ENCODE data around the gene DAND5. TPM values are rescaled to one million over a fixed set of nuclear protein-coding genes. Genes with fewer than 3 reads are reported as not detected.

The DAND5 gene
- total and polyA plus RNA-seq, 2 of the 13 experiments (the other 11 are each of a cell fraction or from before 2014, with no cell fraction given) = 0.04 TPM; not detected in 1

DNA sequence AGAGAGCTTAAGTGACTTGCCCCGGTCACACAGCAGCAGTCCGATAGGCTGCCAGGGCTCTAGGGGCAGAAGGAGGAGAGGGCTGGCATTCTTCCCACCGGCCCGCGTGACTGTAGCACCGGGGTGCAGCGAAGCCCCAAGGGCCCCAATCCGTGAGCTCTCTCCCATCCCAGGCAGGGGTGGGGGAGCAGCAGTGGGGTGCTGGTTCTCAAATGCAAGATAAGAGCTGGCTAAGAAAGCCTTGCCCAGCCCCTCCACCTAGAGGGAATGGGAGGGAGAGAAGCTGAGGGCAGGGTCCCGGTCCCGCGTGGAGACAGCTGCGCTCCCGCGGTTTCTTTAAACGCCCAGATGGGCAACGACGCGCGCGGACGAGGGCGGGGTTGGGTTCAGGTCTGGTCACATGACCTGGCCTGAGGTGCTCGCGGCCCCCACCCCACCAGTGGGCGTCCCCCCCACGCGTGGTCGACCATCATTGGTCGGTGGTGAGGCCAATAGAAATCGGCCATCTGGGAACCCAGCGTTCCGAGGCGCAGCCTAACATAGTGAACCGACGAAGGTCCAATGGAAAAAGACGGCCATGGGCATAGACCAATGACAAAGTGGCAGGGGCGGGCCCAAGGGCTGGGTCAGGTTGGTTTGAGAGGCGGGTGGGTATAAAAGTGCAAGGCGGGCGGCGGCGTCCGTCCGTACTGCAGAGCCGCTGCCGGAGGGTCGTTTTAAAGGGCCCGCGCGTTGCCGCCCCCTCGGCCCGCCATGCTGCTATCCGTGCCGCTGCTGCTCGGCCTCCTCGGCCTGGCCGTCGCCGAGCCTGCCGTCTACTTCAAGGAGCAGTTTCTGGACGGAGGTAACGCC lies 31.2 kb upstream of the DAND5 start, which contains the start of gene CALR (continued):
- TF ChIP-seq CHD2 (IDR thresholded peaks at IDR 0.05; ENCODE audit: low read depth, low read length) = 0 out of 2 replicates have a peak, but pooled peaks have one; percentile 33
- peak; percentile 86; the same call in 1 of the 2 replicates for TF ChIP-seq ZNF180 (CRISPR knock-in tag; IDR thresholded peaks at IDR 0.05; ENCODE audit: borderline replicate concordance, low read depth)
- peak; percentile 76; the same call in 1 of the 2 replicates for TF ChIP-seq POLR2AphosphoS2 (IDR thresholded peaks at IDR 0.05; ENCODE audit: low read depth, low read length)
- TF ChIP-seq, protein P1, sequence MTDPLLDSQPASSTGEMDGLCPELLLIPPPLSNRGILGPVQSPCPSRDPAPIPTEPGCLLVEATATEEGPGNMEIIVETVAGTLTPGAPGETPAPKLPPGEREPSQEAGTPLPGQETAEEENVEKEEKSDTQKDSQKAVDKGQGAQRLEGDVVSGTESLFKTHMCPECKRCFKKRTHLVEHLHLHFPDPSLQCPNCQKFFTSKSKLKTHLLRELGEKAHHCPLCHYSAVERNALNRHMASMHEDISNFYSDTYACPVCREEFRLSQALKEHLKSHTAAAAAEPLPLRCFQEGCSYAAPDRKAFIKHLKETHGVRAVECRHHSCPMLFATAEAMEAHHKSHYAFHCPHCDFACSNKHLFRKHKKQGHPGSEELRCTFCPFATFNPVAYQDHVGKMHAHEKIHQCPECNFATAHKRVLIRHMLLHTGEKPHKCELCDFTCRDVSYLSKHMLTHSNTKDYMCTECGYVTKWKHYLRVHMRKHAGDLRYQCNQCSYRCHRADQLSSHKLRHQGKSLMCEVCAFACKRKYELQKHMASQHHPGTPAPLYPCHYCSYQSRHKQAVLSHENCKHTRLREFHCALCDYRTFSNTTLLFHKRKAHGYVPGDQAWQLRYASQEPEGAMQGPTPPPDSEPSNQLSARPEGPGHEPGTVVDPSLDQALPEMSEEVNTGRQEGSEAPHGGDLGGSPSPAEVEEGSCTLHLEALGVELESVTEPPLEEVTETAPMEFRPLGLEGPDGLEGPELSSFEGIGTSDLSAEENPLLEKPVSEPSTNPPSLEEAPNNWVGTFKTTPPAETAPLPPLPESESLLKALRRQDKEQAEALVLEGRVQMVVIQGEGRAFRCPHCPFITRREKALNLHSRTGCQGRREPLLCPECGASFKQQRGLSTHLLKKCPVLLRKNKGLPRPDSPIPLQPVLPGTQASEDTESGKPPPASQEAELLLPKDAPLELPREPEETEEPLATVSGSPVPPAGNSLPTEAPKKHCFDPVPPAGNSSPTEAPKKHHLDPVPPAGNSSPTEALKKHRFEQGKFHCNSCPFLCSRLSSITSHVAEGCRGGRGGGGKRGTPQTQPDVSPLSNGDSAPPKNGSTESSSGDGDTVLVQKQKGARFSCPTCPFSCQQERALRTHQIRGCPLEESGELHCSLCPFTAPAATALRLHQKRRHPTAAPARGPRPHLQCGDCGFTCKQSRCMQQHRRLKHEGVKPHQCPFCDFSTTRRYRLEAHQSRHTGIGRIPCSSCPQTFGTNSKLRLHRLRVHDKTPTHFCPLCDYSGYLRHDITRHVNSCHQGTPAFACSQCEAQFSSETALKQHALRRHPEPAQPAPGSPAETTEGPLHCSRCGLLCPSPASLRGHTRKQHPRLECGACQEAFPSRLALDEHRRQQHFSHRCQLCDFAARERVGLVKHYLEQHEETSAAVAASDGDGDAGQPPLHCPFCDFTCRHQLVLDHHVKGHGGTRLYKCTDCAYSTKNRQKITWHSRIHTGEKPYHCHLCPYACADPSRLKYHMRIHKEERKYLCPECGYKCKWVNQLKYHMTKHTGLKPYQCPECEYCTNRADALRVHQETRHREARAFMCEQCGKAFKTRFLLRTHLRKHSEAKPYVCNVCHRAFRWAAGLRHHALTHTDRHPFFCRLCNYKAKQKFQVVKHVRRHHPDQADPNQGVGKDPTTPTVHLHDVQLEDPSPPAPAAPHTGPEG (CRISPR knock-in tag; IDR thresholded peaks at IDR 0.05) = peak; percentile 28; the same call in 1 of the 2 replicates
- TF ChIP-seq ZNF33B (CRISPR knock-in tag; IDR thresholded peaks at IDR 0.05) = peak; percentile 20; the same call in 1 of the 2 replicates
- TF ChIP-seq SMAD9 (CRISPR knock-in tag; IDR thresholded peaks at IDR 0.05) = no peak
- TF ChIP-seq HMG20B (CRISPR knock-in tag; conservative IDR thresholded peaks at IDR 0.05) = no peak
- peak; percentile 58 for TF ChIP-seq AHR (CRISPR knock-in tag; IDR thresholded peaks at IDR 0.05)
- TF ChIP-seq DMAP1 (CRISPR knock-in tag; IDR thresholded peaks at IDR 0.05) = peak; percentile 95
- TF ChIP-seq ZNF530 (CRISPR knock-in tag; IDR thresholded peaks at IDR 0.05; ENCODE audit: low read depth) = no peak
- TF ChIP-seq TP53 (CRISPR knock-in tag; conservative IDR thresholded peaks at IDR 0.05) = no peak; the same call in 1 of the 2 replicates
- TF ChIP-seq, protein P2, sequence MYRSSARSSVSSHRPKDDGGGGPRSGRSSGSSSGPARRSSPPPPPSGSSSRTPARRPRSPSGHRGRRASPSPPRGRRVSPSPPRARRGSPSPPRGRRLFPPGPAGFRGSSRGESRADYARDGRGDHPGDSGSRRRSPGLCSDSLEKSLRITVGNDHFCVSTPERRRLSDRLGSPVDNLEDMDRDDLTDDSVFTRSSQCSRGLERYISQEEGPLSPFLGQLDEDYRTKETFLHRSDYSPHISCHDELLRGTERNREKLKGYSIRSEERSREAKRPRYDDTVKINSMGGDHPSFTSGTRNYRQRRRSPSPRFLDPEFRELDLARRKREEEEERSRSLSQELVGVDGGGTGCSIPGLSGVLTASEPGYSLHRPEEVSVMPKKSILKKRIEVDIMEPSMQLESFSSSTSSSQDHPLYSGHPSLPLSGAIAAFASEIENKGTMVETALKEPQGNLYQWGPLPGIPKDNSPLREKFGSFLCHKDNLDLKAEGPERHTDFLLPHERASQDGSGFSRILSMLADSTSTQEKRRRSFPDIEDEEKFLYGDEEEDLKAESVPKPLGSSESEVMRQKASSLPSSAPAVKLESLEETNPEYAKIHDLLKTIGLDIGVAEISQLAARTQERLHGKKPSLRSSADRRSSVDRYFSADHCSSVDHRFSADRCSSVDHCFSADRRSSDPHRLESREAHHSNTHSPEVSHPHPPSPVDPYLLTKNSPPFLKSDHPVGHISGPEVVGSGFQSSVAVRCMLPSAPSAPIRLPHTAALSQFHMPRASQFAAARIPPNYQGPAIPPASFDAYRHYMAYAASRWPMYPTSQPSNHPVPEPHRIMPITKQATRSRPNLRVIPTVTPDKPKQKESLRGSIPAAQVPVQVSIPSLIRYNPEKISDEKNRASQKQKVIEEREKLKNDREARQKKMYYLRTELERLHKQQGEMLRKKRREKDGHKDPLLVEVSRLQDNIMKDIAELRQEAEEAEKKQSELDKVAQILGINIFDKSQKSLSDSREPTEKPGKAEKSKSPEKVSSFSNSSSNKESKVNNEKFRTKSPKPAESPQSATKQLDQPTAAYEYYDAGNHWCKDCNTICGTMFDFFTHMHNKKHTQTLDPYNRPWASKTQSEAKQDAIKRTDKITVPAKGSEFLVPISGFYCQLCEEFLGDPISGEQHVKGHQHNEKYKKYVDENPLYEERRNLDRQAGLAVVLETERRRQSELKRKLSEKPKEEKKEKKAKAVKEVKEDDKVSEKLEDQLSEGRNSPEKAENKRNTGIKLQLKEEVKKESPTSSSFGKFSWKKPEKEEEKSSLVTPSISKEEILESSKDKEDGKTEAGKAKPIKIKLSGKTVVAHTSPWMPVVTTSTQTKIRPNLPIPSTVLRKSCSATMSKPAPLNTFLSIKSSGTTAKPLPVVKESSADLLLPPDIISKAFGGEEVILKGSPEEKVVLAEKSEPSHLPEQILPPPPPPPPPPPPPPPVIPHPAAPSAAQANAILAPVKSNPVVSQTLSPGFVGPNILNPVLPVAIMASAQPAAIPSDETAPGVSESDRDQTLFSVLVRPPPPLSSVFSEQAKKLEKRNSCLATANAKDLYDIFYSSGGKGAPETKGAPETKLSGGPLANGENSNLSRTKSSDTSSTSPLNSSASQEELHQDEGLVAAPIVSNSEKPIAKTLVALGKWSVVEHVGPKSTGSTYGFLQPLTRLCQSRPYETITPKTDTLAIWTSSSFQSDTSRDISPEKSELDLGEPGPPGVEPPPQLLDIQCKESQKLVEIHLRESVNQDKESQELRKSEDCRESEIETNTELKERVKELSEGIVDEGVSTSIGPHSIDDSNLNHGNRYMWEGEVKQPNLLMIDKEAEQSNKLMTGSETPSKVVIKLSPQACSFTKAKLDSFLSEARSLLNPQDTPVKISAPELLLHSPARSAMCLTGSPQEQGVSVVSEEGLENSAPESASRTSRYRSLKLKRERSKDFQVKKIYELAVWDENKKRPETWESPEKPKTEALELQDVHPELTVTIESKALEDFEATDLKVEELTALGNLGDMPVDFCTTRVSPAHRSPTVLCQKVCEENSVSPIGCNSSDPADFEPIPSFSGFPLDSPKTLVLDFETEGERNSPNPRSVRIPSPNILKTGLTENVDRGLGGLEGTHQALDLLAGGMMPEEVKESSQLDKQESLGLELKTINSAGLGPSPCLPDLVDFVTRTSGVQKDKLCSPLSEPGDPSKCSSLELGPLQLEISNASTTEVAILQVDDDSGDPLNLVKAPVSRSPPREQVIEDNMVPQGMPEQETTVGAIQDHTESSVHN (CRISPR knock-in tag; IDR thresholded peaks at IDR 0.05) = no peak
- TF ChIP-seq, protein P3, sequence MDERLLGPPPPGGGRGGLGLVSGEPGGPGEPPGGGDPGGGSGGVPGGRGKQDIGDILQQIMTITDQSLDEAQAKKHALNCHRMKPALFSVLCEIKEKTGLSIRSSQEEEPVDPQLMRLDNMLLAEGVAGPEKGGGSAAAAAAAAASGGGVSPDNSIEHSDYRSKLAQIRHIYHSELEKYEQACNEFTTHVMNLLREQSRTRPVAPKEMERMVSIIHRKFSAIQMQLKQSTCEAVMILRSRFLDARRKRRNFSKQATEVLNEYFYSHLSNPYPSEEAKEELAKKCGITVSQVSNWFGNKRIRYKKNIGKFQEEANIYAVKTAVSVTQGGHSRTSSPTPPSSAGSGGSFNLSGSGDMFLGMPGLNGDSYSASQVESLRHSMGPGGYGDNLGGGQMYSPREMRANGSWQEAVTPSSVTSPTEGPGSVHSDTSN (CRISPR knock-in tag; IDR thresholded peaks at IDR 0.05) = peak; percentile 62; the same call in 1 of the 2 replicates
- peak; percentile 11 for TF ChIP-seq RAD21 (CRISPR knock-in tag; IDR thresholded peaks at IDR 0.05)

Measured in HepG2 (cell line).